GM13977 (cell line): ENCODE data around the gene EHD2.
"Not testable (repeated sequence)": the region's sequence is repeated elsewhere in the genome, so short reads cannot be mapped to it uniquely, and the experiment has no call there.

Experiments
- DNase-seq: peaks from one replicate; pipeline ENCODE4 v3.0.0; 2012; ENCODE audit warnings: low spot score
- CTCF ChIP-seq: IDR thresholded peaks from 2 replicates; pipeline ENCODE4 v1.5.1; 2012; ENCODE audit warnings: mild to moderate bottlenecking, control low read depth; ENCODE audit not compliant: insufficient read depth; ENCODE audit errors: extremely low read depth, missing control alignments
- in situ Hi-C: fragments of 300-500 bp; cut with MboI; formaldehyde crosslinking; loops from one replicate; pipeline ENCODE4 v1.12.0; 2022; ENCODE audit warnings: low sequenced_read_pairs, low pct_unique_long_range_greater_than_20kb, mixed read lengths, inconsistent platforms; ENCODE audit not compliant: unreplicated experiment

The EHD2 gene

GRCh38 chr19:47745010-47745901, 32.0 kb downstream of the EHD2 start, which contains the start of gene NOP53:
Gene NOP53, plus strand, starts transcription at chr19:47745546. Its CDS starts 14 bp downstream, at chr19:47745560.
- peak; percentile 98 for DNase-seq
- in situ Hi-C loops: no loop called here
- TF ChIP-seq CTCF: no peak

GRCh38 chr19:47746129-47746528, 32.9 kb downstream of the EHD2 start:
- in situ Hi-C loops, DNase-seq: not testable (repeated sequence)

GRCh38 chr19:47749326-47749725, 36.1 kb downstream of the EHD2 start:
- in situ Hi-C loops: no loop called here
- peak; percentile 85 for DNase-seq
- no peak for TF ChIP-seq CTCF

GRCh38 chr19:47750752-47751151, 37.5 kb downstream of the EHD2 start:
- in situ Hi-C loops: no loop called here
- DNase-seq: no peak
- no peak for TF ChIP-seq CTCF

- in situ Hi-C loops: no loop called here
- TF ChIP-seq CTCF: no peak
- no peak for DNase-seq
Measured at GRCh38 chr19:47752440-47753211, 39.4 kb downstream of the EHD2 start.

GRCh38 chr19:47754206-47755064, 41.2 kb downstream of the EHD2 start:
- DNase-seq: no peak
- in situ Hi-C loops: no loop called here

More at GRCh38 chr19:47754206-47755064, 41.2 kb downstream of the EHD2 start:
- no peak for TF ChIP-seq CTCF
